ENCODE data around the gene SLC5A10.

DNA sequence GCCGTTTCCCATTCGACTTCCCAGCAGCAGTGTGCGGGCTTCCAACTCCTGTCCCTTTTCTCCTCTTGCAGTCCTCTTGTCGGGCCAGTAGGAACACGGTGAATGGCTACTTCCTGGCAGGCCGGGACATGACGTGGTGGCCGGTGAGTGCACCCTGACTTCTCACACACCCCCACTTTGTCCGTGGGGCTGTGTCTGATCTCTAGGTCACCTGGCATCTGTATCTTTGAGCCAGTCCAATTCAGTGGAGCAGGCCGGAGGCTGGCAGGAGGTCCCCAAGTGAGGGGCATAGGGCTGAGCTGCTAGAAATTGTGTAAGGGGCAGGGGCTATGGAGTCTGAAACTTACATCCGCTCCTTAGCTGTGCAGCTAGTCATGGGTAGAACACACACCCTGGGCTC is 6.6 kb downstream of the SLC5A10 start:
- TF ChIP-seq, protein P1, sequence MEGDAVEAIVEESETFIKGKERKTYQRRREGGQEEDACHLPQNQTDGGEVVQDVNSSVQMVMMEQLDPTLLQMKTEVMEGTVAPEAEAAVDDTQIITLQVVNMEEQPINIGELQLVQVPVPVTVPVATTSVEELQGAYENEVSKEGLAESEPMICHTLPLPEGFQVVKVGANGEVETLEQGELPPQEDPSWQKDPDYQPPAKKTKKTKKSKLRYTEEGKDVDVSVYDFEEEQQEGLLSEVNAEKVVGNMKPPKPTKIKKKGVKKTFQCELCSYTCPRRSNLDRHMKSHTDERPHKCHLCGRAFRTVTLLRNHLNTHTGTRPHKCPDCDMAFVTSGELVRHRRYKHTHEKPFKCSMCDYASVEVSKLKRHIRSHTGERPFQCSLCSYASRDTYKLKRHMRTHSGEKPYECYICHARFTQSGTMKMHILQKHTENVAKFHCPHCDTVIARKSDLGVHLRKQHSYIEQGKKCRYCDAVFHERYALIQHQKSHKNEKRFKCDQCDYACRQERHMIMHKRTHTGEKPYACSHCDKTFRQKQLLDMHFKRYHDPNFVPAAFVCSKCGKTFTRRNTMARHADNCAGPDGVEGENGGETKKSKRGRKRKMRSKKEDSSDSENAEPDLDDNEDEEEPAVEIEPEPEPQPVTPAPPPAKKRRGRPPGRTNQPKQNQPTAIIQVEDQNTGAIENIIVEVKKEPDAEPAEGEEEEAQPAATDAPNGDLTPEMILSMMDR (IDR thresholded peaks at IDR 0.05; ENCODE audit: low read length): no peak
- TF ChIP-seq EZH2 (optimal IDR thresholded peaks at IDR 0.05; ENCODE audit: low read depth, low read length): no peak
- no peak for TF ChIP-seq EZH2phosphoT487 (IDR thresholded peaks at IDR 0.05; ENCODE audit: low read length)
